RWPE1 (cell line): Measurements from ENCODE around the gene PROX1.

Experiments
- CTCF ChIA-PET: fragments of 350-600 bp; sonication (Branson Sonifier 250); formaldehyde crosslinking; extraction: SDS; loops from one replicate; lab custom pipeline; 2021; lab: Yijun Ruan, JAX
- POLR2A ChIA-PET: fragments of 400-600 bp; formaldehyde crosslinking; extraction: SDS; loops from one replicate; lab custom pipeline; 2020; ENCODE audit warnings: antibody characterized with exemption; ENCODE audit not compliant: low non-redundant PET; lab: Yijun Ruan, JAX
- DNase-seq: peaks from one replicate; pipeline ENCODE4 v3.0.0; 2012; ENCODE audit warnings: low spot score
- H3K27ac ChIP-seq: fragments of 450-650 bp; 2 replicates; pipeline ENCODE4 v1.5.1; 2017
- TF ChIP-seq, protein P1 (sequence below): fragments of 450-650 bp; conservative IDR thresholded peaks from 2 replicates; pipeline ENCODE4 v1.5.1; 2017; ENCODE audit warnings: low read depth, mild to moderate bottlenecking

PROX1 gene

GRCh38 chr1:213987422-213987926 lies 299 bp upstream of the PROX1 start:
- TF ChIP-seq, protein P1, sequence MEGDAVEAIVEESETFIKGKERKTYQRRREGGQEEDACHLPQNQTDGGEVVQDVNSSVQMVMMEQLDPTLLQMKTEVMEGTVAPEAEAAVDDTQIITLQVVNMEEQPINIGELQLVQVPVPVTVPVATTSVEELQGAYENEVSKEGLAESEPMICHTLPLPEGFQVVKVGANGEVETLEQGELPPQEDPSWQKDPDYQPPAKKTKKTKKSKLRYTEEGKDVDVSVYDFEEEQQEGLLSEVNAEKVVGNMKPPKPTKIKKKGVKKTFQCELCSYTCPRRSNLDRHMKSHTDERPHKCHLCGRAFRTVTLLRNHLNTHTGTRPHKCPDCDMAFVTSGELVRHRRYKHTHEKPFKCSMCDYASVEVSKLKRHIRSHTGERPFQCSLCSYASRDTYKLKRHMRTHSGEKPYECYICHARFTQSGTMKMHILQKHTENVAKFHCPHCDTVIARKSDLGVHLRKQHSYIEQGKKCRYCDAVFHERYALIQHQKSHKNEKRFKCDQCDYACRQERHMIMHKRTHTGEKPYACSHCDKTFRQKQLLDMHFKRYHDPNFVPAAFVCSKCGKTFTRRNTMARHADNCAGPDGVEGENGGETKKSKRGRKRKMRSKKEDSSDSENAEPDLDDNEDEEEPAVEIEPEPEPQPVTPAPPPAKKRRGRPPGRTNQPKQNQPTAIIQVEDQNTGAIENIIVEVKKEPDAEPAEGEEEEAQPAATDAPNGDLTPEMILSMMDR: no peak
- ChIA-PET POLR2A (no interaction called here), CTCF (interaction anchor here (0.7 to 1.0 kb wide), 2 partner anchors 819 to 1373 kb away, joined by 3 read pairs; no protein-coding TSS in a partner anchor)
- H3K27ac ChIP-seq: peak overlapping the region; percentile 72
- peak; percentile 91 for DNase-seq

DNA sequence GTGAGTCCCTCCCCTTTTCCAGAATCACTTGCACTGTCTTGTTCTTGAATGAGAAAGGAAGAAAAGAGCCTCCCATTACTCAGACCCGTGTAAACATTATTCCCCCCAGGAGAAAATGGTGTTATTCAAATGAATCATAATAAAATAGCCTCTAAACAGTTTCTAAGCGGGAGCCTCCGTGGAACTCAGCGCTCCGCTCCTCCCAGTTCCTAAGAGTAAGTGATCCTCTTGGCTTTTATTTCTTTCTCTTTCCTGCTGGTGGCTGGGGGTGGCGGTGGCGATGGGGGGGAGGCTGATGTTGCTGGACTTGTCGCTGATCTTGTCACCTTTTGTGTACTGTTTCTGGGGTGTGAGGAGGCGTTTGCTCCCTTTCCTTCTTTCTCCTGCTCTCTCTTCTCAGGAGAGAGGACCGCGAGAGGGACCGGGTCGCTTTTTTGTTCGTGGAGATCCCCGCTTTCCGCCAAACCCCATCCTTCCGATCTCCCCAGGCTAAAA lies 781 bp downstream of the PROX1 start:
- POLR2A ChIA-PET: no interaction called here
- CTCF ChIA-PET: interaction anchor here (0.6 to 1.1 kb wide), 2 partner anchors 18 to 121 kb away, joined by 3 to 5 read pairs; no protein-coding TSS in a partner anchor
- H3K27ac ChIP-seq: peak overlapping the region; percentile 72; the same call in 1 of the 2 replicates
- DNase-seq: peak; percentile 33
- TF ChIP-seq, protein P1: no peak

DNA sequence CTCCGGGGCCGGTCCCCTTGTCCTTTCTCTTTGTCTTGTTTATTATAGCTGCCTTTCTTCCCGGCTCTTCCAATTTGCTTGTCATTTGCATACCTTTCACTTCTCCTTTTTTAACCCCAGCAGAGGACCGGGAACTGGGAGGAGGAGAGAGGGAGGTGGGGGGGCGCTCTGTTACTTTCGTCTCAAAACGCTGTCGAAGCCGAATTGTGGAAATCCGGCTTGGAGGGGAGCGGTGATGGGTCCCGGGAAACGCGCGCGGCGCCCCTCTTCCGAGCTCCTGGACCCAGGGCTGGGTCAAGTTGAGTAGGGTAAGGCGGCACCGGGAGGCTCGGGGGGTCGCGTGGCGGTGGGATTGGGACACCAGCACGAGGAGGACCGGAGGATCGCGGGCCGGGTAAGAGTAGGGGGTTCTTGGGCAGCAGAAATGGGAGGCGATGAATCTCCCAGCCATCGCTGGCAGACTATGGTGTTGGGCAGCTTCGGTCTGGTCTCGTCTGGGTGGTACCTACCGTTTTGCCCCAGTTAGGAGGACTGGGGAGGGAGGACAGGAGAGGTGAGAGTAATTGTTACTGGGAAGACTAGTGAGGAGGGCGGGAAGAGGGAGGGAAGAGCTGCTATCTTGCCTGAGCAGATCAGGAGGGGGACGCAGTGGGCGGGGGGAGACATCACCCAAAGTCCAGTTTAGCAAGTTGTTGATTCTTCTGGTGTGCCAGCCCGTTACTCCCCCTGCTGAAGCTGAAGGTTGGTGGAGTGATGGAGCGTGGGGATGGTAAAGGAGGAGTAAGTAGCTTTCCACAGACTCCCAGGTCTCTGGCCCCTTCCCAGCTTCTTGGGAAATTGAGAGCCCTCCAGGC lies 1.5 kb downstream of the PROX1 start:
- DNase-seq: no peak
- no peak overlapping the region for H3K27ac ChIP-seq
- ChIA-PET CTCF (interaction anchor here (0.7 to 1.1 kb wide), 2 partner anchors 19 to 47 kb away, joined by 3 to 5 read pairs; no protein-coding TSS in a partner anchor), POLR2A (no interaction called here)
- TF ChIP-seq, protein P1: no peak

- H3K27ac ChIP-seq: no peak overlapping the region
- POLR2A ChIA-PET: no interaction called here
- CTCF ChIA-PET: no interaction called here
- TF ChIP-seq, protein P1: no peak
- no peak for DNase-seq
Measured at GRCh38 chr1:213993929-213994328, 6.2 kb downstream of the PROX1 start.

DNA sequence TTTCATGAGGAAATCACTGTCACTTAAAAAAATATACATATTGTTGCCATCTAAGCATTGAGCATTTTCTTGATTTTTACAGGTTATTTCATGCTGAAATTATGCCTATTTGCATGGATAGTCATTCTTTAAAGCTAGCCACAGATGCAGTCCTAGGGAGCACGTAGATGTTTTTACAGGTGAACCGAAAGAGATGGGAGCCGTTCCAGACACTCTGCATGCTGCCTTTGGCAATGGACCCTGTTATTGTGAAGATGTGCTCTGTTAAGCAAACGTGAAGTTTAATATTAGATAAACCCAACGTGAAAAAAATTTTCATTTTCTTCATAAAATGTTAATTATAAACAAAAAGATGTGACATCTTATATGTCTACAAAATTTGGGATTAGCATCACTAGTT lies 7.1 kb downstream of the PROX1 start:
- POLR2A ChIA-PET: no interaction called here
- no peak overlapping the region for H3K27ac ChIP-seq
- no peak for DNase-seq
- TF ChIP-seq, protein P1: no peak
- CTCF ChIA-PET: no interaction called here

GRCh38 chr1:213995603-213996002 lies 7.8 kb downstream of the PROX1 start:
- TF ChIP-seq, protein P1: no peak
- ChIA-PET POLR2A (no interaction called here), CTCF (no interaction called here)
- H3K27ac ChIP-seq: no peak overlapping the region
- DNase-seq: no peak
